GM10266 (cell line): Measurements from ENCODE around the gene TECTA.

Source experiments
- DNase-seq: peaks from one replicate; pipeline ENCODE4 v3.0.0; 2012; ENCODE audit errors: extremely low spot score
- TF ChIP-seq, protein P1 (sequence below): IDR thresholded peaks from 2 replicates; pipeline ENCODE4 v1.5.1; 2012; ENCODE audit warnings: mild to moderate bottlenecking, low read depth; ENCODE audit not compliant: control insufficient read depth, insufficient read depth; ENCODE audit errors: missing control alignments

The TECTA gene

GRCh38 chr11:121127809-121128208 is 26.8 kb downstream of the TECTA start:
- no peak for DNase-seq

GRCh38 chr11:121129362-121130340 is 28.6 kb downstream of the TECTA start:
- TF ChIP-seq, protein P1, sequence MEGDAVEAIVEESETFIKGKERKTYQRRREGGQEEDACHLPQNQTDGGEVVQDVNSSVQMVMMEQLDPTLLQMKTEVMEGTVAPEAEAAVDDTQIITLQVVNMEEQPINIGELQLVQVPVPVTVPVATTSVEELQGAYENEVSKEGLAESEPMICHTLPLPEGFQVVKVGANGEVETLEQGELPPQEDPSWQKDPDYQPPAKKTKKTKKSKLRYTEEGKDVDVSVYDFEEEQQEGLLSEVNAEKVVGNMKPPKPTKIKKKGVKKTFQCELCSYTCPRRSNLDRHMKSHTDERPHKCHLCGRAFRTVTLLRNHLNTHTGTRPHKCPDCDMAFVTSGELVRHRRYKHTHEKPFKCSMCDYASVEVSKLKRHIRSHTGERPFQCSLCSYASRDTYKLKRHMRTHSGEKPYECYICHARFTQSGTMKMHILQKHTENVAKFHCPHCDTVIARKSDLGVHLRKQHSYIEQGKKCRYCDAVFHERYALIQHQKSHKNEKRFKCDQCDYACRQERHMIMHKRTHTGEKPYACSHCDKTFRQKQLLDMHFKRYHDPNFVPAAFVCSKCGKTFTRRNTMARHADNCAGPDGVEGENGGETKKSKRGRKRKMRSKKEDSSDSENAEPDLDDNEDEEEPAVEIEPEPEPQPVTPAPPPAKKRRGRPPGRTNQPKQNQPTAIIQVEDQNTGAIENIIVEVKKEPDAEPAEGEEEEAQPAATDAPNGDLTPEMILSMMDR = no peak
- DNase-seq = no peak

More at GRCh38 chr11:121127809-121128208, 26.8 kb downstream of the TECTA start:
- TF ChIP-seq, protein P1 = no peak

DNA sequence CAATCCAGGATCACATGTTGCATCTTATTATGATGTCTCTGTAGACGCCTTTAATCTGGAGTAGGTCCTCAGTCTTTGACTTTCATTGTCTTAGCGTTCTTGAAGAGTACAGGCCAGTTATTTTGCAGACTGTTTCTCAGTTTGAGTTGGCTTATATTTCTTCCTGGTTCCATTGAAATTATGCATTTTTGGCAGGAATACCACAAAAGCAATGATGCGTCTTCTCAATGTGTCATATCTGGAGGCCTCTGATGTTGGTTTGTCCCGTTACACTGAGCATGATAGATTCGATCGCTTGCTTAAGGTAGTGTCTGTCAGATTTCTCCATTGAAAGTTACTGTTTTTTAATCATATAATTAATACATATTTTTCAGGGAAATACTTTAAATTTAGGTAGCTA is 30.6 kb downstream of the TECTA start:
- DNase-seq = no peak
- TF ChIP-seq, protein P1 = no peak

DNA sequence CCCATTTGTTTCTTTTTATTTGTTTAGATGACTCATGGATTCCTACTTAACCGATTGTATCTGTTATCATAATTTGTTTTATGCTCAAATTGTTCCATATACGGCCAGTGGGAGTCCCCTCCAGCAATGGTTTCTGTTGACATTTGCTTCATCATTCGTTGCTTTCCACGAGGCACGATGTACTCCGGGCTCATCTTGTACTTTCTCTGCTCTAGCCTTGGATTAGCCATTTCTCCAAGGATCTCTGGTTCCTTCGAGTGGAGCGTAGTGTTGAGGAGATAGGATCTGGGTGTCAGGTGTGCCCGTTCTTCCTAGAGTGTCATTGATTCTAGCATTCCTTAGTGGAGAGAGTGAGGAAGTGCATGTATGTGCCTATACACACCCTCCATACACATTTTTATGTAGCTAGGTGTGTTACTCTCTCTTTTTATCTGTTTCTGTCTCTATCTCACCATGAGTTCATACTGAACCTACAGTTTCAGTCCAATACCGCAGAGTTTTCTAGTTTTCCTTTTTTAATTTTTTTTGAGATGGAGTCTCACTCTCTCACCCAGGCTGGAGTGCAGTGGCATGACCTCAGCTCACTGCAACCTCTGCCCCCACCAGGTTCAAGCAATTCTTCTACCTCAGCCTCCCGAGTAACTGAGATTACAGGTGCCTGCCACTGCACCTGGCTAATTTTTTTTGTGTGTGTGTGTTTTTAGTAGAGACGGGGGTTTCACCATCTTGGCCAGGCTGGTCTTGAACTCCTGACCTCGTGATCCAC is 31.4 kb downstream of the TECTA start:
- no peak for DNase-seq
- TF ChIP-seq, protein P1 = no peak

GRCh38 chr11:121134741-121135312 is 33.8 kb downstream of the TECTA start:
- DNase-seq = no peak
- TF ChIP-seq, protein P1 = no peak

- TF ChIP-seq, protein P1 = no peak
- no peak for DNase-seq
These were observed 36.0 kb downstream of the TECTA start for GRCh38 chr11:121137005-121137404.

GRCh38 chr11:121138259-121138658 is 37.2 kb downstream of the TECTA start:
- no peak for DNase-seq
- TF ChIP-seq, protein P1 = no peak
